GM12878 (cell line): ENCODE measurements around the gene TRABD2B. TPM values are rescaled to one million over a fixed set of nuclear protein-coding genes. Genes with fewer than 3 reads are reported as not detected.

Experiments
- ATAC-seq: fragments of 200-7000 bp; cut with Tn5 transposase; 3 replicates; pipeline ENCODE4 v1.9.1; 2020; ENCODE audit warnings: mild to moderate bottlenecking, moderate library complexity
- BruUV-seq: library from RNA; stranded (reverse); fragments of 400-500 nt; replicated peaks from 2 replicates; lab custom pipeline; 2021; lab: Mats Ljungman, UMichigan
- CTCF ChIA-PET: fragments of 300-600 bp; sonication (Branson Sonifier 250); formaldehyde crosslinking; extraction: SDS; loops from one replicate; lab custom pipeline; 2021; ENCODE audit warnings: inconsistent platforms; lab: Yijun Ruan, JAX
- POLR2A ChIA-PET: fragments of 350-600 bp; formaldehyde crosslinking; extraction: SDS; loops from one replicate; lab custom pipeline; 2021; ENCODE audit warnings: inconsistent platforms; lab: Charles Lee
- RAD21 ChIA-PET: fragments of 300-600 bp; sonication (Branson Sonifier 250); formaldehyde crosslinking; loops from one replicate; lab custom pipeline; 2023; ENCODE audit warnings: antibody characterized with exemption; ENCODE audit not compliant: unreplicated experiment; lab: Charles Lee
- SMC1A ChIA-PET: fragments of 300-600 bp; sonication (Branson Sonifier 250); formaldehyde crosslinking; loops from one replicate; lab custom pipeline; 2023; ENCODE audit not compliant: unreplicated experiment, uncharacterized antibody; lab: Charles Lee
- DNase-seq: peaks from one replicate; pipeline ENCODE4 v3.0.0-alpha.2; 2011; ENCODE audit warnings: low read depth, low spot score
- FAIRE-seq: peaks from 3 replicates; lab custom pipeline; 2011; peaks lifted over from hg19 to GRCh38; lab: Jason Lieb, UNC
- H2AFZ ChIP-seq: 2 replicates; pipeline ENCODE4 v1.6.0; 2011; ENCODE audit warnings: low read depth, low read length, control low read depth; ENCODE audit not compliant: control insufficient read depth
- H3K27ac ChIP-seq: 2 replicates; pipeline ENCODE4 v1.5.1; 2011; ENCODE audit warnings: control low read depth; ENCODE audit not compliant: control insufficient read depth, insufficient read depth
- H3K27me3 ChIP-seq, 2 experiments: replicated peaks in 1 of 2; 2 replicates each; pipeline versions ENCODE4 v1.6.0 to v1.6.1; 2011; ENCODE audit warnings: low read length in 1 of 2; ENCODE audit not compliant: control insufficient read depth in 2 of 2, insufficient read depth in 2 of 2
- H3K36me3 ChIP-seq, 2 experiments: 2 replicates each; pipeline ENCODE4 v1.5.1; 2011; ENCODE audit warnings: low read length in 1 of 2; ENCODE audit not compliant: control insufficient read depth in 2 of 2, insufficient read depth in 2 of 2
- H3K4me1 ChIP-seq: 2 replicates; pipeline ENCODE4 v1.6.1; 2011; ENCODE audit warnings: mild to moderate bottlenecking, low read length, moderate library complexity, mixed read lengths; ENCODE audit not compliant: control insufficient read depth, insufficient read depth
- H3K4me2 ChIP-seq: 2 replicates; pipeline ENCODE4 v1.6.0; 2011; ENCODE audit warnings: control low read depth; ENCODE audit not compliant: control insufficient read depth, insufficient read depth
- H3K4me3 ChIP-seq: fragments of 200-600 bp; sonication (generic); 2 replicates; pipeline ENCODE4 v1.5.1; 2016
- H3K79me2 ChIP-seq: 2 replicates; pipeline ENCODE4 v1.6.0; 2011; ENCODE audit warnings: low read length; ENCODE audit not compliant: control insufficient read depth, insufficient read depth
- H3K9ac ChIP-seq: 2 replicates; pipeline ENCODE4 v1.8.0; 2011; ENCODE audit warnings: low read length, control low read depth, mixed read lengths; ENCODE audit not compliant: control insufficient read depth, insufficient read depth
- H3K9me3 ChIP-seq: replicated peaks from 3 replicates; pipeline ENCODE4 v1.5.1; 2011; ENCODE audit warnings: mild to moderate bottlenecking, low read length; ENCODE audit not compliant: control insufficient read depth, insufficient read depth
- H4K20me1 ChIP-seq: 2 replicates; pipeline ENCODE4 v1.6.0; 2011; ENCODE audit not compliant: control insufficient read depth, insufficient read depth
- DPF2 ChIP-seq: fragments of 450-650 bp; IDR thresholded peaks from 2 replicates; pipeline ENCODE4 v1.6.1; 2017; ENCODE audit warnings: mild to moderate bottlenecking
- FOS ChIP-seq: IDR thresholded peaks from 3 replicates; pipeline ENCODE4 v1.6.1; 2011; ENCODE audit warnings: borderline replicate concordance; ENCODE audit not compliant: insufficient read length; ENCODE audit errors: extremely low read depth
- IKZF2 ChIP-seq, 2 experiments: fragments of 450-650 bp; IDR thresholded peaks; 2 replicates each; pipeline ENCODE4 v1.6.1; 2017; ENCODE audit warnings: mild to moderate bottlenecking in 2 of 2, moderate library complexity in 2 of 2
- IRF3 ChIP-seq: fragments of 450-650 bp; IDR thresholded peaks from 2 replicates; pipeline ENCODE4 v1.6.1; 2014; ENCODE audit warnings: mild to moderate bottlenecking
- JUNB ChIP-seq: IDR thresholded peaks from 2 replicates; pipeline ENCODE4 v1.6.1; 2016; ENCODE audit warnings: antibody characterized with exemption, mild to moderate bottlenecking
- JUND ChIP-seq: IDR thresholded peaks from 2 replicates; pipeline ENCODE4 v1.6.1; 2012; ENCODE audit warnings: low read depth, mild to moderate bottlenecking, low read length, improper control_type of control experiment, moderate library complexity
- KAT2A ChIP-seq: conservative IDR thresholded peaks from 2 replicates; pipeline ENCODE4 v1.6.1; 2011; ENCODE audit warnings: low read depth, low read length; ENCODE audit not compliant: control insufficient read depth
- MEF2A ChIP-seq: IDR thresholded peaks from 2 replicates; pipeline ENCODE4 v1.6.1; 2011; ENCODE audit warnings: low read depth, mild to moderate bottlenecking, low read length, moderate library complexity; ENCODE audit not compliant: insufficient read depth
- NRF1 ChIP-seq: conservative IDR thresholded peaks from 2 replicates; pipeline ENCODE4 v1.6.1; 2011; ENCODE audit warnings: mild to moderate bottlenecking, low read depth, low read length, improper control_type of control experiment
- PAX5 ChIP-seq: IDR thresholded peaks from 2 replicates; pipeline ENCODE4 v1.6.1; 2011; ENCODE audit warnings: low read depth, low read length, borderline replicate concordance
- POLR2AphosphoS5 ChIP-seq: IDR thresholded peaks from 2 replicates; pipeline ENCODE4 v1.6.1; 2011; ENCODE audit warnings: mild to moderate bottlenecking, low read length, inconsistent platforms
- RBBP5 ChIP-seq: fragments of 200-600 bp; sonication (generic); conservative IDR thresholded peaks from 2 replicates; pipeline ENCODE4 v1.6.1; 2016
- SIN3A ChIP-seq: IDR thresholded peaks from 2 replicates; pipeline ENCODE4 v1.6.1; 2012; ENCODE audit warnings: low read depth, low read length, improper control_type of control experiment
- SMARCA5 ChIP-seq: fragments of 450-650 bp; IDR thresholded peaks from 2 replicates; pipeline ENCODE4 v1.6.1; 2017; ENCODE audit warnings: mild to moderate bottlenecking
- SMC3 ChIP-seq: IDR thresholded peaks from 2 replicates; pipeline ENCODE4 v1.6.1; 2011; ENCODE audit warnings: low read length, improper control_type of control experiment, borderline replicate concordance
- TARDBP ChIP-seq: IDR thresholded peaks from 2 replicates; pipeline ENCODE4 v1.6.1; 2016; ENCODE audit warnings: borderline replicate concordance
- WRNIP1 ChIP-seq: IDR thresholded peaks from 2 replicates; pipeline ENCODE4 v1.6.1; 2011; ENCODE audit warnings: low read depth, low read length, improper control_type of control experiment, borderline replicate concordance
- ZNF217 ChIP-seq: fragments of 450-650 bp; IDR thresholded peaks from 2 replicates; pipeline ENCODE4 v1.6.1; 2017; ENCODE audit warnings: antibody characterized with exemption, mild to moderate bottlenecking
- whole genome bisulfite sequencing: methylation state at CpG from one replicate; pipeline ENCODE4 v1.1.6; 2016; ENCODE audit warnings: low lambda C conversion rate; ENCODE audit not compliant: insufficient replicate concordance, insufficient coverage; ENCODE audit errors: missing lambda C conversion rate; 5-methylcytosine and 5-hydroxymethylcytosine counted together
- in situ Hi-C: fragments of 300-500 bp; cut with MboI; formaldehyde crosslinking; loops from 9 replicates; pipeline ENCODE4 v1.14.3; 2018; ENCODE audit warnings: mixed read lengths
- intact Hi-C: fragments of 100-400 bp; cut with micrococcal nuclease; formaldehyde crosslinking; loops from one replicate; pipeline ENCODE4 v1.14.2; 2022; ENCODE audit not compliant: unreplicated experiment
- polyA plus RNA-seq, 11 experiments: library from polyadenylated mRNA; depleted of rRNA in 4 of 11; unstranded in 6 of 11; stranded (reverse) in 5 of 11; fragments of >200 nt; fragmentation: Nextera tagmentation in 4 of 11; fragmentation: Illumina TruSeq in 1 of 11; extraction: Ambion mirVana in 4 of 11; extraction: Trizol in 1 of 11; gene quantifications; 1 replicate in 1 of 11; 2 replicates in 10 of 11; pipeline versions ENCODE4 v1.2.1 to v1.2.3, GENCODE V29; 2011 to 2016; ENCODE audit warnings: inconsistent platforms in 2 of 11, missing spikeins in 2 of 11, low read depth in 1 of 11
- total RNA-seq, 4 experiments: library from RNA; depleted of rRNA in 3 of 4; stranded (reverse); fragments of >200 nt in 3 of 4; fragmentation: Illumina TruSeq in 1 of 4; extraction: Trizol in 1 of 4; gene quantifications; 2 replicates each; pipeline versions ENCODE4 v1.2.1 to v1.2.3, GENCODE V29; 2013 to 2021
- TF ChIP-seq, protein P1 (sequence below): IDR thresholded peaks from 2 replicates; pipeline ENCODE4 v1.6.1; 2011; ENCODE audit warnings: low read depth, low read length, improper control_type of control experiment, borderline replicate concordance
- TF ChIP-seq, protein P2 (sequence below): IDR thresholded peaks from 2 replicates; pipeline ENCODE4 v1.6.1; 2011; ENCODE audit warnings: borderline replicate concordance, low read depth, mild to moderate bottlenecking, moderate library complexity, low read length; ENCODE audit not compliant: insufficient read depth, poor library complexity, severe bottlenecking

TRABD2B gene
- total and polyA plus RNA-seq, 10 of the 15 experiments (the other 5 are each of a cell fraction or from before 2014, with no cell fraction given), result not detected

DNA sequence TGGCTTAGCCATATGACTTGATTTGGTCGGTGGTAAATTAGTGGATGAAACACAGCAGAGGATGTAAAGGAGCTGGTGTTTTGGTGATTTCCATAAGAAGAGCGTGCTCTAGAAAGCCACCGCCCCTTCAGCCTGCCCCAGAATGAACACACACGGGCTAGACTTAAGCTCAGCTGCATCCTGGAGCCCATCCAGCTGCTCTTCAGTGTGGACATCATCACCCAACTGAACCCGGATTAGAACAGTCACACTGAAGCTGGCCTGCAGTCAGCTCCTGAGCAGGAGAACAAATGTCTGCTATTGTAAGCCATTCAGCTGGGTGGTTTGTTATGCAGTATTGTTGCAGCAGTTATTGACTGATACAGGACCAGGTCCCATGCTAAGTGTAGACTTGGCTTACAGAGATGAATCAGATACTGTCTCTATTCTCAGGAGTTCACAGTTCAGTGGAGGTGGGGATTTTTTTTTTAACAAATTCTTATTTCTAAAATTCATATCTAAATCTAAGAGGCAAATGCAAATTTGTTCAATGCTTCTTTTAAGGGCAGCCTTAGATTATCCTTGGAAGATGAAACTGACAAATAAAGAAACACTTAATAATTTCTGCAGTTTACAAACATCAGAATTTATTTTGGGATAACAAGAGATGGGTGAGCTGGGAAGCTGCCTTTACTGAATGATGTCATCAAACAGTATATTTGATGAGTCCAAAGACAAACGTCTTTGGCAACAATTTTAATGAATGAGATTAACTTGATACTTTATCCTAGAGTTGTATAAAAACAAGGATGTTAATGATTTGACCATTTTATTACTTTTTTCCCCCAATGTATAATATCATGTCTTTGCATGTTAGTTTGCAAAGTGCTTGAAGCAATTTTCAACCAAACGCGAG is 251.2 kb downstream of the TRABD2B start:
- no TSS peak for BruUV-seq
- CTCF ChIA-PET, result interaction anchor here (1.6 to 2.3 kb wide), 2 partner anchors 7 to 19 kb away, joined by 4 to 14 read pairs; no protein-coding TSS in a partner anchor
- SMC1A ChIA-PET, result no interaction called here
- Histone ChIP-seq H3K36me3 (no peaks in the 10 kb centered on the region), H3K27me3 (no peaks in the 10 kb centered on the region), H4K20me1 (no peaks in the 10 kb centered on the region), H3K9me3 (no peaks in the 10 kb centered on the region), H2AFZ (no peak overlapping the region), H3K9ac (no peak overlapping the region), H3K4me1 (no peaks in the 10 kb centered on the region), H3K4me2 (no peak overlapping the region), H3K79me2 (no peaks in the 10 kb centered on the region), H3K27ac (no peak overlapping the region), H3K4me3 (no peak overlapping the region)
- in situ Hi-C loops, result no loop called here
- no peak for DNase-seq
- TF ChIP-seq JUND, result no peak
- TF ChIP-seq, protein P1, sequence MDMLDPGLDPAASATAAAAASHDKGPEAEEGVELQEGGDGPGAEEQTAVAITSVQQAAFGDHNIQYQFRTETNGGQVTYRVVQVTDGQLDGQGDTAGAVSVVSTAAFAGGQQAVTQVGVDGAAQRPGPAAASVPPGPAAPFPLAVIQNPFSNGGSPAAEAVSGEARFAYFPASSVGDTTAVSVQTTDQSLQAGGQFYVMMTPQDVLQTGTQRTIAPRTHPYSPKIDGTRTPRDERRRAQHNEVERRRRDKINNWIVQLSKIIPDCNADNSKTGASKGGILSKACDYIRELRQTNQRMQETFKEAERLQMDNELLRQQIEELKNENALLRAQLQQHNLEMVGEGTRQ, result no peak
- no peak for TF ChIP-seq TARDBP
- no peak for TF ChIP-seq ZNF217
- no peak for TF ChIP-seq DPF2
- no peak for TF ChIP-seq IKZF2 (IDR thresholded peaks at IDR 0.05)
- TF ChIP-seq SMARCA5, result no peak
- TF ChIP-seq RBBP5, result no peak
- no peak for TF ChIP-seq KAT2A
- no peak for TF ChIP-seq POLR2AphosphoS5
- no peak for TF ChIP-seq IRF3
- TF ChIP-seq, protein P2, sequence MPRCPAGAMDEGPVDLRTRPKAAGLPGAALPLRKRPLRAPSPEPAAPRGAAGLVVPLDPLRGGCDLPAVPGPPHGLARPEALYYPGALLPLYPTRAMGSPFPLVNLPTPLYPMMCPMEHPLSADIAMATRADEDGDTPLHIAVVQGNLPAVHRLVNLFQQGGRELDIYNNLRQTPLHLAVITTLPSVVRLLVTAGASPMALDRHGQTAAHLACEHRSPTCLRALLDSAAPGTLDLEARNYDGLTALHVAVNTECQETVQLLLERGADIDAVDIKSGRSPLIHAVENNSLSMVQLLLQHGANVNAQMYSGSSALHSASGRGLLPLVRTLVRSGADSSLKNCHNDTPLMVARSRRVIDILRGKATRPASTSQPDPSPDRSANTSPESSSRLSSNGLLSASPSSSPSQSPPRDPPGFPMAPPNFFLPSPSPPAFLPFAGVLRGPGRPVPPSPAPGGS, result no peak
- TF ChIP-seq PAX5, result no peak
- no peak for TF ChIP-seq NRF1
- TF ChIP-seq SMC3, result no peak
- TF ChIP-seq SIN3A, result no peak
- TF ChIP-seq FOS, result no peak
- TF ChIP-seq MEF2A, result no peak
- no peak for TF ChIP-seq JUNB
- no peak for TF ChIP-seq WRNIP1
- RAD21 ChIA-PET, result no interaction called here
- WGBS, result 25% methylated on average over 8 of the region's 8 CpGs
- intact Hi-C loops, result no loop called here
- no peak for FAIRE-seq
- ATAC-seq, result no peak
- POLR2A ChIA-PET, result no interaction called here
